ENCODE results near the gene EEF1AKMT4. TPM values are rescaled to one million over a fixed set of nuclear protein-coding genes. Genes with fewer than 3 reads are reported as not detected.

Gene EEF1AKMT4
- total RNA-seq, 2 experiments from 2014 or later, result 4.8 to 5.8 TPM

DNA sequence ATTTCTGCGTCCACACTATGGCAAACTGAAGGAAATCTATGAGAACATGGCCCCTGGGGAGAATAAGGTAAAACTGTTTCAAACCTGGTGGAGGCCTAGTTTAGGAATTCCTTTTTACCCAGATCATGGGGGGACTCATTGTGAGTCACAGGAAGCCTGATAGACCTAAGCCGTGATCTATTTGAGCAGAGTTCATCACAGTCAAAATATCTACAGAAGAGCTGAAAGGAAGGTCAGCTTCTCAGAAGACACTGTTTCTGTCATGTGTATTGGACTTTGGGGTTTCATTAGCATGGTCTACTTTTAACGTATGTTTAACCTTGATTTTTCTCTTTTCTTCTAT lies 50.9 kb downstream of the EEF1AKMT4 start:
- Mint-ChIP-seq H3K4me1 (peaks cover 19% of the 10 kb centered on the region), H3K4me3 (peak overlapping the region; percentile 84), H3K27me3 (no peaks in the 10 kb centered on the region), H3K36me3 (ENCODE audit: low read depth) (peaks cover 50% of the 10 kb centered on the region), H3K27ac (no peak overlapping the region), H3K9me3 (ENCODE audit: low read depth) (no peaks in the 10 kb centered on the region)
- CTCF ChIA-PET, result interaction anchor here (0.9 kb wide), 1 partner anchor 114 kb away, joined by 6 read pairs; no protein-coding TSS in a partner anchor
- intact Hi-C loops (cut with DNase I, micrococcal nuclease), result no loop called here
- DNase-seq (no peak), ATAC-seq (no peak)
- POLR2A ChIA-PET, result interaction anchor here (0.6 to 1.0 kb wide), 2 partner anchors 11 to 16 kb away, joined by 3 read pairs; no protein-coding TSS in a partner anchor

DNA sequence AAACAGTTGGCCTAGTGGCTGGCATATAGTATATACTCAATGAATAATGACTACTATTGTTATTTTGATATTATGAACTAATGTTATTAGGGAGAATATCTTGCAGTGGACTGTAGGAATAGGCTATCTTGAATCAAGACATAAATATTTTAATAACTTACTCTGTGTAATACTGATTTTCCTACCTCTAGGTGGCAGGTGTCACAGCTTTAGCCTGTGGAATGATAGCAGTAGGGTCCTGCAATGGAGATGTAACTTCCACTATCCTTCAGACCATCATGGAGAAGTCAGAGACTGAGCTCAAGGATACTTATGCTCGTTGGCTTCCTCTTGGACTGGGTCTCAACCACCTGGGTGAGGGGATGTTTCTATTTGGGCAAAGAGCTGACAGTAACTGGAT lies 56.1 kb downstream of the EEF1AKMT4 start:
- intact Hi-C loops (cut with DNase I, micrococcal nuclease), result no loop called here
- Mint-ChIP-seq H3K9me3 (ENCODE audit: low read depth) (no peaks in the 10 kb centered on the region), H3K4me1 (peaks cover 13% of the 10 kb centered on the region), H3K36me3 (ENCODE audit: low read depth) (peaks cover 77% of the 10 kb centered on the region), H3K27me3 (no peaks in the 10 kb centered on the region), H3K27ac (no peak overlapping the region), H3K4me3 (no peak overlapping the region)
- ATAC-seq, result peak; percentile 57
- ChIA-PET CTCF (interaction anchor here (0.6 to 1.5 kb wide), 4 partner anchors 13 to 311 kb away, joined by 3 to 5 read pairs (median 3); partner anchors contain the start of gene FAM131A), POLR2A (interaction anchor here (0.5 to 0.9 kb wide), 2 partner anchors 20 to 39 kb away, joined by 3 read pairs; no protein-coding TSS in a partner anchor)
- no peak for DNase-seq

DNA sequence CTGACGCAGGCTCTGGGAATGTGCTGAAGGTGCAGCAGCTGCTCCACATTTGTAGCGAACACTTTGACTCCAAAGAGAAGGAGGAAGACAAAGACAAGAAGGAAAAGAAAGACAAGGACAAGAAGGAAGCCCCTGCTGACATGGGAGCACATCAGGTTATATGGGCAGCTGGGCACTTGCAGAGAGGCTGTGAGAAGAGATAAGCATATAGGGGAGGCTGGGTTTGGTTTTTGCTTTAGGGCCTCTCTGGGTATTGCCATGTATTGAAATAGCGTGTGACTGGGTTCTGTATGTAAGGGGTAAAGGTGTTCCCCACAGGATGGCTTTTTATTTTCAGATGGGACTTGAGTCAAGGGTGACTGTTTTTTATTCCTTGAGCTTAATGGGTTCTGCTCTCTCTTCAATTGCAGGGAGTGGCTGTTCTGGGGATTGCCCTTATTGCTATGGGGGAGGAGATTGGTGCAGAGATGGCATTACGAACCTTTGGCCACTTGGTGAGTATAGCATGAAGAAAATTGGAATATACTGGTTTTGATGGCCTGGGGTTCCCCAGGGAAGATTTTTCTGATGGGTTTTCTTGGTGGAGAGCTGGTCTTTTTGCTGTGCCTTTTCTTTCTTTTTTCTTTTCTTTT lies 57.0 kb downstream of the EEF1AKMT4 start:
- H3K9me3 Mint-ChIP-seq (ENCODE audit: low read depth), result no peaks in the 10 kb centered on the region
- ATAC-seq, result no peak
- no peak overlapping the region for H3K4me3 Mint-ChIP-seq
- peak overlapping the region; percentile 49 for H3K27ac Mint-ChIP-seq
- DNase-seq, result no peak
- peaks cover 8% of the 10 kb centered on the region for H3K4me1 Mint-ChIP-seq
- intact Hi-C loops (cut with DNase I, micrococcal nuclease), result no loop called here
- ChIA-PET CTCF (interaction anchor here (0.6 to 1.5 kb wide), 4 partner anchors 12 to 312 kb away, joined by 3 to 5 read pairs (median 3); partner anchors contain the start of gene FAM131A), POLR2A (interaction anchor here (0.6 to 0.9 kb wide), 2 partner anchors 20 to 101 kb away, joined by 3 read pairs; no protein-coding TSS in a partner anchor)
- peaks cover 71% of the 10 kb centered on the region for H3K36me3 Mint-ChIP-seq (ENCODE audit: low read depth)
- H3K27me3 Mint-ChIP-seq, result no peaks in the 10 kb centered on the region

DNA sequence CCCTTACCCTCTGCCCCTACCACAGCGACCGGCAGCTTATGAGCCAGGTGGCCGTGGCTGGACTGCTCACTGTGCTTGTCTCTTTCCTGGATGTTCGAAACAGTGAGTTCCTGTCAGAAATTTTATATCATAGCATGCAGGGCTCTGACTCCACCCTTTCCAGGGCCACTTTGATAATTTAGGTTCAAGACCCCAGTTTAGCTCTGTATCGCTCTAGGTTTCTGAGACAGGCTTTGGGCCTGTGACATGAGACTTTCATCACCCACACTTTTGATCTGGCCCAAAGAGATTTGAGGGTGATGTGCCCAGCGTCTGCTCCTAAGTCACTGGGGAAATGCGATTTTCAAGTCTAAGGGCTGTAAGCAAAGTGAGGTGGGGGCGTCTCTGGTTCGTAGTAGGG lies 58.4 kb downstream of the EEF1AKMT4 start:
- no peak for ATAC-seq
- Mint-ChIP-seq H3K36me3 (ENCODE audit: low read depth) (peaks cover 58% of the 10 kb centered on the region), H3K9me3 (ENCODE audit: low read depth) (no peaks in the 10 kb centered on the region), H3K27ac (no peak overlapping the region), H3K27me3 (no peaks in the 10 kb centered on the region), H3K4me1 (peaks cover 4% of the 10 kb centered on the region), H3K4me3 (no peak overlapping the region)
- ChIA-PET CTCF (interaction anchor here (0.8 kb wide), 1 partner anchor 40 kb away, joined by 3 read pairs; no protein-coding TSS in a partner anchor), POLR2A (no interaction called here)
- intact Hi-C loops (cut with DNase I, micrococcal nuclease), result no loop called here
- no peak for DNase-seq

Small RNA genes lying within 50 kb of the gene (microRNA-seq; reads per million reads assigned to microRNA genes)
- gene MIR1224 (ENCODE audit: borderline replicate concordance), result not detected

Other genes starting within 250 kb of the EEF1AKMT4 start
- gene ABCC5, start 231.8 kb upstream of the EEF1AKMT4 start, total RNA-seq, result 10 to 100 TPM; 12.5 to 15.8 TPM
- not detected for gene HTR3D, start 217.9 kb upstream of the EEF1AKMT4 start, total RNA-seq
- gene HTR3C, start 196.6 kb upstream of the EEF1AKMT4 start, total RNA-seq, result not detected
- not detected for gene HTR3E, start 152.6 kb upstream of the EEF1AKMT4 start, total RNA-seq
- 10 to 100 TPM; 46.4 to 60.6 TPM for gene EIF2B5, start 114.3 kb upstream of the EEF1AKMT4 start, total RNA-seq
- gene DVL3, start 94.3 kb upstream of the EEF1AKMT4 start, total RNA-seq, result 10 to 100 TPM; 24.9 to 29.6 TPM
- 100 to 1,000 TPM; 192 to 204 TPM for gene AP2M1, start 74.8 kb upstream of the EEF1AKMT4 start, total RNA-seq
- 10 to 100 TPM; 58.2 to 66.2 TPM for gene ABCF3, start 63.5 kb upstream of the EEF1AKMT4 start, total RNA-seq
- not detected for gene VWA5B2, start 20.1 kb upstream of the EEF1AKMT4 start, total RNA-seq
- 10 to 100 TPM; 39.9 to 40.9 TPM for gene ALG3, start 710 bp upstream of the EEF1AKMT4 start, total RNA-seq
- gene CAMK2N2, start 11.9 kb downstream of the EEF1AKMT4 start, total RNA-seq, result under 1 TPM; 0.18 to 0.25 TPM
- not detected for gene ECE2, start 26.4 kb downstream of the EEF1AKMT4 start, total RNA-seq
- gene PSMD2, start 49.6 kb downstream of the EEF1AKMT4 start, total RNA-seq, result 100 to 1,000 TPM; 207 to 236 TPM
- gene EIF4G1, start 64.9 kb downstream of the EEF1AKMT4 start, total RNA-seq, result 100 to 1,000 TPM; 479 to 556 TPM
- gene FAM131A, start 87.9 kb downstream of the EEF1AKMT4 start, total RNA-seq, result 1 to 10 TPM; 3.7 to 4.5 TPM
- gene CLCN2, start 111.9 kb downstream of the EEF1AKMT4 start, total RNA-seq, result 1 to 10 TPM; 4.6 to 4.7 TPM
- 100 to 1,000 TPM; 130 to 143 TPM for gene POLR2H, start 112.0 kb downstream of the EEF1AKMT4 start, total RNA-seq
- gene THPO, start 128.5 kb downstream of the EEF1AKMT4 start, total RNA-seq, result not detected
- gene CHRD, start 130.4 kb downstream of the EEF1AKMT4 start, total RNA-seq, result under 1 TPM in 1 of 2 experiments, not detected in 1; 0.23 TPM

All from activated CD4-positive, alpha-beta T cell treated with anti-CD3 and anti-CD28 coated beads for 36 hours (primary cell).